ENCODE data around the gene IDUA. TPM values are rescaled to one million over a fixed set of nuclear protein-coding genes. Genes with fewer than 3 reads are reported as not detected.

Gene IDUA
- total and polyA plus RNA-seq, 2 of the 4 experiments (the other 2 are of a cell fraction) = 0.72 to 12.5 TPM

- BruUV-seq (replicated peaks) = no TSS peak
- intact Hi-C loops (cut with micrococcal nuclease) = no loop called here
Observed at GRCh38 chr4:1036095-1036494, 49.3 kb downstream of the IDUA start.

More at GRCh38 chr4:1036095-1036494, 49.3 kb downstream of the IDUA start:
- no peak overlapping the region for H3K23ac ChIP-seq (ENCODE audit: low read depth, low read length)
- no peak overlapping the region for H2AK5ac ChIP-seq (ENCODE audit: low read depth, low read length)
- no peak overlapping the region for H3K4ac ChIP-seq (ENCODE audit: low read depth, low read length)
- ATAC-seq (ENCODE audit: low read depth) (no peak), DNase-seq (no peak)
- no peak overlapping the region for H3K18ac ChIP-seq (ENCODE audit: low read depth, low read length)
- H4K20me1 ChIP-seq (ENCODE audit: insufficient read depth, low read length) = no peaks in the 10 kb centered on the region
- in situ Hi-C loops (cut with MboI; ENCODE audit: low sequenced_read_pairs) (no loop called here), dilution Hi-C loops (cut with HindIII; ENCODE audit: low sequenced_read_pairs, unreplicated experiment) (no loop called here)
- no peak overlapping the region for H3K9ac ChIP-seq (ENCODE audit: low read depth, low read length)
- H3K14ac ChIP-seq (replicated peaks; ENCODE audit: low read depth, low read length) = no peak overlapping the region
- no peak overlapping the region for H2BK20ac ChIP-seq (ENCODE audit: low read depth, low read length)
- H4K91ac ChIP-seq (ENCODE audit: insufficient read depth, low read depth, low read length) = no peak overlapping the region
- no peak overlapping the region for H2BK15ac ChIP-seq (ENCODE audit: low read depth, low read length)
- H3K56ac ChIP-seq (ENCODE audit: extremely low read depth, insufficient read depth, low read length) = no peak overlapping the region
- no peak overlapping the region for H2AFZ ChIP-seq (replicated peaks; ENCODE audit: low read length, poor library complexity)
- no peak overlapping the region for H2BK5ac ChIP-seq (ENCODE audit: low read depth, low read length, poor library complexity, severe bottlenecking)
- peak overlapping the region; percentile 65 for H2AK9ac ChIP-seq (replicated peaks; ENCODE audit: low read depth, low read length, poor library complexity)
- peaks cover 12% of the 10 kb centered on the region; the same call in 1 of the 2 replicates for H3K9me1 ChIP-seq (ENCODE audit: insufficient read depth, low read length)
- no peak overlapping the region for H2BK120ac ChIP-seq (ENCODE audit: low read depth, low read length)
- no peak overlapping the region for H4K8ac ChIP-seq (ENCODE audit: low read depth in 2 of 2, low read length in 2 of 2)
- H3K4me3 ChIP-seq (ENCODE audit: insufficient read depth, low read depth, low read length) = no peak overlapping the region
- H3K79me1 ChIP-seq (ENCODE audit: low read depth in 1 of 2, low read length in 2 of 2) = no peaks in the 10 kb centered on the region
- H3K4me2 ChIP-seq (ENCODE audit: low read depth, low read length) = no peak overlapping the region
- H3K36me3 ChIP-seq (ENCODE audit: control insufficient read depth, insufficient read depth, low read length) = no peaks in the 10 kb centered on the region
- no peak overlapping the region for H4K5ac ChIP-seq (ENCODE audit: low read depth, low read length)
- ChIA-PET CTCF (no interaction called here), POLR2A (ENCODE audit: unreplicated experiment) (no interaction called here)
- H3K27ac ChIP-seq (ENCODE audit: insufficient read depth, low read length) = no peak overlapping the region
- peaks cover 22% of the 10 kb centered on the region for H3K4me1 ChIP-seq (ENCODE audit: control insufficient read depth, insufficient read depth, low read length)
- TF ChIP-seq SMC3 (IDR thresholded peaks at IDR 0.05; ENCODE audit: low read depth, low read length) = no peak
- TF ChIP-seq CHD1 (IDR thresholded peaks at IDR 0.05; ENCODE audit: low read depth, low read length) = no peak
- TF ChIP-seq USF2 (IDR thresholded peaks at IDR 0.05; ENCODE audit: low read depth, low read length) = no peak
- no peak for TF ChIP-seq RCOR1 (IDR thresholded peaks at IDR 0.05; ENCODE audit: insufficient replicate concordance, low read length)
- TF ChIP-seq POLR2A (IDR thresholded peaks at IDR 0.05; ENCODE audit: low read depth, low read length) = no peak
- no peak for TF ChIP-seq NFE2L2 (IDR thresholded peaks at IDR 0.05; ENCODE audit: low read depth, low read length)
- TF ChIP-seq RFX5 (IDR thresholded peaks at IDR 0.05; ENCODE audit: low read depth, low read length) = no peak
- TF ChIP-seq MXI1 (IDR thresholded peaks at IDR 0.05; ENCODE audit: borderline replicate concordance, low read depth, low read length) = no peak
- TF ChIP-seq MAFK (IDR thresholded peaks at IDR 0.05; ENCODE audit: low read depth, low read length) = no peak
- TF ChIP-seq CTCF (conservative IDR thresholded peaks at IDR 0.05; ENCODE audit: low read depth, low read length) = no peak
- no peak for TF ChIP-seq MAZ (IDR thresholded peaks at IDR 0.05; ENCODE audit: borderline replicate concordance, low read depth, low read length)
- no peak for TF ChIP-seq CEBPB (IDR thresholded peaks at IDR 0.05; ENCODE audit: low read depth, low read length)
- H3K9me3 ChIP-seq (ENCODE audit: control insufficient read depth, insufficient read depth, low read length) = no peaks in the 10 kb centered on the region
- 92% methylated on average over 8 of the region's 15 CpGs; no CpG with 5 or more reads in 1 of the 2 experiments for WGBS, 2 experiments (ENCODE audit: extremely low coverage in 2 of 2, insufficient read length in 1 of 2)
- no peaks in the 10 kb centered on the region for H3K27me3 ChIP-seq (ENCODE audit: control insufficient read depth, insufficient read depth, low read length)
